ENCODE results near the gene C13orf46.
"Not testable (repeated sequence)": the region's sequence is repeated elsewhere in the genome, so short reads cannot be mapped to it uniquely, and the experiment has no call there.

C13orf46 gene

DNA sequence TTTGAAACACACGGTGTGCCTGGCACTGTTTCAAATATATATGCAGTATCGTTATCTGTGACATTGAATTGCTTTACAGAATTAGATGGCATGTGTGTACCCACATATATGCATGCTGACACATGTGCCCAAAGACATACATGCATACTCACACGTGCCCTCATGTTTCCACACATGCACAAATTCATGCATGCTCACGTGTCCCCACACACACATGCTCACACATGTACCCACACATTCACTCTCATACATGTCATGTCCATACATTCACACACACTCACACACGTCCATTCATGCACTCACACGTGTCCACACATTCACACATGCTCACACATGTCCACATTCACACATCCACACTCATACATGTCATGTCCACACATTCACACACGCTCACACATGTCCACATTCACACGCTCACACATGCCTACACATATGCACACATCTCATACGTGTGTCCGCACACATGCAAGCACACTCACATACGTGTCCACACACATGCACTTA is 17.9 kb upstream of the C13orf46 start:
- no peak for DNase-seq

GRCh38 chr13:113991191-113991669 is 17.4 kb upstream of the C13orf46 start:
- no peak for DNase-seq

DNA sequence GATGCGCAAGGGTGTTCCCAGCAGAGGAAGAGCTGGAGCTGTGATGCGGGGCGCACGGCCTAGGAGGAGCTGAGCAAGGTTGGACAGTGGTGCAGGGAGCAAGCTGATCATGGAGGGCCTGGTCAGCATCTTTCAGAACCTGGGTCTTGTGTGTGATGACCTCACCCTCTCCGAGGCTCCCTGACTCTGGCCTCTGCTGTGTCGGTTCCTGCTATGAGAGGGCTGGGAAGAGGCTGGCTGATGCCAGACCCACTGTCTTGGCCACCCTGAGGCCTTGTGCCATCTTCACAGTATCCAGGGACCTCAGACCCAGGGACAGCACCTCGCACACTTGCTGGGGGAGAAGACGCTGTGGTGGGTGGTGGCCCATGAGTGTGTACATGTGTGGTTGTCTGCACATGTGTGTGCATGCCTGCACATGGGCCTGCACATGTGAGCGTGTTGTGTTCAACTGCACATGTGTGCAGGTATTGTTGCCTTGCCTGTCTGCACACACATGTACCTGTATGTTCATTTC is 16.5 kb upstream of the C13orf46 start:
- no peak for DNase-seq

- no peak for DNase-seq
Observed at GRCh38 chr13:113989585-113990300, 15.9 kb upstream of the C13orf46 start.

DNA sequence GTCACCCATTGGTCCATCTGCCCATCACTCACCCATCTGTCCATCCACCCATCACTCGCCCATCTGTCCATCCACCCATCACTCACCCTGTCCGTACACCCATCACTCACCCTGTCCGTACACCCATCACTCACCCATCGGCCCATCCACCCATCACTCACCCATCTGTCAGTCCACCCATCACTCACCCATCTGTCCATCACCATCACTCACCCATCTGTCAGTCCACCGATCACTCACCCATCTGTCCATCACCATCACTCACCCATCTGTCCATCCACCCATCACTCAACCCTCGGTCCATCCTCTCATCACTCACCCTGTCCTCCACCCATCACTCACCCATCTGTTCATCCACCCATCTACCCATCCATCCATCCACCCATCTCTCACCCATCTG is 15.0 kb upstream of the C13orf46 start:
- not testable (repeated sequence) for DNase-seq

DNA sequence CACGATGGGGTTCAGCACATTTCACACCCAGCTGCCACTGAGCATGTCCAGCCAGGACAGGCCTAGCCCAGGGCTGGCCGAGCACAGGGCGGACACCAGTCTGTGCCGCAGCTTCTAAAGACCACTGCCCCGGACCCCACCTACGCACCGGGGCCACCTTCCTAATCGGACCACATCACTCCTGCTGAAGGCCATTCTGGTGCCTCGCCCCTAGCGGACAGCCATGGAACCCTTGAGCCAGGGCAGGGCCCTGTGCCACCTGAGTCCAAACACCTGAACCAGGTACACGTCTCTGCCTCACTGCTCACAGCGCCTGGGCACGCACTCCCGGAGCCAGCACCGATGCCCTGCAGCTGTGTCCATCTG is 8.4 kb upstream of the C13orf46 start:
- no peak for DNase-seq

DNA sequence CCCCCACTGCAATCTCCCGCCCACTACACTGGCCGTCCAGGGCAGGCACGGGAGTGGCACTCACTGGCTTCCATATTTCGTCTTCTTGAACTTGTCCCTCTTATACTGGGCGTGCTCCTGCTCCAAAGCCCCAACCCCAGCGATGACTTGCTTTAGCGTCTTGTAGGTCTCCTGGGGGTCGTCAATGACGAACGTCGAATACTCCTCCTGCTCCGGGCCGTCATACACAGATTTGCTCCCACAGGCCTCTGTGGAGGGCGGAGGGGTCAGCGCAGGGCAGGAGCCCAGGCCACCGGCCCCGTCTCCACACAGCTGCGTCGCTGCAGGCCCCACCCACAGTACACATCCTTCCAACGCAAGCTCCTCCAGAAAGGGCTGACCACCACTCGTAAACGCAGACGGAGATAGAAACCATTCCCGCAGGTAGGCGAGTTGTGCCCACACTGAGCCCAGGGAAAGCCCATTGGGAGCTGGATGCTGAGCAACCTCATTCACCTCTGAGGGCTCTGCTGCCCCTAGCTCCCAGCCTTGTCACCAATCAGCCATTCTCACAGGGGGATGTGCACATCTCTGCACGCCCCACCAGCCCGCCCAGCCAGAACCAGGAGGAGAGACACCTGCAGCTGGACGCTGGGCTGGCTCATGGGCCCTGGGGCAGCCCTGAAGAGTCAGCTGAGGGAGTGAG is 7.9 kb upstream of the C13orf46 start:
- DNase-seq, result no peak

DNA sequence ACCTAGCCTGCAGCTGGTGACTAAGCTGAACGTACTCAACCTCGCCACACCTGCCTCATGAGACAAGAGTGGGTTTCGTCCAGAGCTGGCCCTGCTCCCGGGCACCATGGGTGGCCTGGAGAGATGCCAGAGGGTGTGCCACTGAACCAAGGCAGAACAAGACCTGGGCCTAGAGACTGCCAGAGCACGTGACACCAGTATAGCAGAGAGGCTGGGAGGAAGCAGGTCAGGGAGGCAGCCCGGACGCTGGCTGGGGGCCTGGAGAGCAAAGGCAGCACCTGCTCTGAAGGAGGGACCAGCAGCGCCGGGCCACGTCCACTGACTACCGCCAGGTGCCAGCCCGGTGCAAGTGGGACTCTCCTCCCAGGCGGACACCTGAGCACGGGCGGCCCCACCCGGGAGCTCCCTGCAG is 7.3 kb upstream of the C13orf46 start:
- no peak for DNase-seq

DNA sequence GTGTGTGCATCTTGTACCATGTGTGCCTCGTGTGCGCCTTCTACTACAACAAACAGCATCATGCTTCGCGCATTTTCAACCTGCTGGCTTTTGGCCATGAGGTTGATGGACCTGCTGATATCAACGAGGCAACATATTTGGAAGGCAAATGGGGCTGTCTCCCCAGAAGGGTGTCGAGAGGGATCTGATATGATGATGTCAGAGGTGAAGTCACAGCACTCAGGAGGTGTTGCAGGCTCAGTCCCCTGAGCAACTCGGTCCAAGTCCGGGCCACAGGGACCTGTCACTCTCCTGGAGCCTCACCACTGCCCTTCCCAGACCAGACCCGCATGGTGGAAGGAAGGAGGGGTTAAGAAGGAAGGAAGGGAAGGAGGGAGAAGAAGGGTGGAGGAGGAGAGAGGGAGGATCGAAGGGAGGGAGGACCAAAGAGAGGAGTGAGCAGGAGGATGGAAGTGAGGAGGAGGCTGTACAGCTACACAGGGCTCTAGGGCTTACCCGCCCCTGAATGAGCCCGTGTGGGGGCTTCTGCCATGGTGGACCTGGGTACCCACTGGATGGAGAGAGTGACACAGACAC is 6.7 kb upstream of the C13orf46 start:
- no peak for DNase-seq

DNA sequence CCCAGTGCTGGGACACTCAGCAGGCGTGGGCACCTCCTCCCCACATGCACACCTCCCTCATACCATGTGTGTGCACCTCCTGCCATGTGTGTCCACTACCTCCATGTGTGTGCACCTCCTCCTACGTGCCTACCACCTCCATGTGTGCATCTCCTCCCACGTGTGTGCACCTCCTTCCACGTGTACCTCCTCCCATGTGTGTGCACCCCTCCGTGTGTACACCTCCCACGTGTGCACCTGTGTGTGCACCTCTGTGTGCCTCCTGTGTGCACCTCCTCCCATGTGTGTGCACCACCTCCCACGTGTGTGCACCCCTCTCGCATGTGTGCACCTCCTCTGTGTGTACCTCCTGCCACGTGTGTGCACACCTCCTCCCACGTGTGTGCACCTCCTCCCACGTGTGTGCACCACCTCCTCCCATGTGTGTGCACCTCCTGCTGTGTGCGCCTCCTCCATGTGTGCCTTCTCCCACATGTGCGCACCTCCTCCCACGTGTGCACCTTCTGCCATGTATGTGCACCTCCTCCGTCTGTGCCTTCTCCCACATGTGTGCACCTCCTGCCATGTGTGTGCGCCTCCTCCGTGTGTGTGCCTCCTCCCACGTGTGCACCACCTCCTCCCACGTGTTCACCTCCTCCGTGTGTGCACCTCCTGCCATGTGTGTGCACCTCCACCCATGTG is 6.1 kb upstream of the C13orf46 start:
- DNase-seq, result no peak

GRCh38 chr13:113978741-113979481 is 5.0 kb upstream of the C13orf46 start:
- no peak for DNase-seq

GRCh38 chr13:113977976-113978375 is 4.1 kb upstream of the C13orf46 start:
- no peak for DNase-seq

GRCh38 chr13:113976711-113977684 is 3.1 kb upstream of the C13orf46 start:
- no peak for DNase-seq

- DNase-seq, result no peak
Observed at GRCh38 chr13:113975416-113975815, 1.5 kb upstream of the C13orf46 start.

- no peak for DNase-seq
Observed at GRCh38 chr13:113974304-113975281, 717 bp upstream of the C13orf46 start.

DNA sequence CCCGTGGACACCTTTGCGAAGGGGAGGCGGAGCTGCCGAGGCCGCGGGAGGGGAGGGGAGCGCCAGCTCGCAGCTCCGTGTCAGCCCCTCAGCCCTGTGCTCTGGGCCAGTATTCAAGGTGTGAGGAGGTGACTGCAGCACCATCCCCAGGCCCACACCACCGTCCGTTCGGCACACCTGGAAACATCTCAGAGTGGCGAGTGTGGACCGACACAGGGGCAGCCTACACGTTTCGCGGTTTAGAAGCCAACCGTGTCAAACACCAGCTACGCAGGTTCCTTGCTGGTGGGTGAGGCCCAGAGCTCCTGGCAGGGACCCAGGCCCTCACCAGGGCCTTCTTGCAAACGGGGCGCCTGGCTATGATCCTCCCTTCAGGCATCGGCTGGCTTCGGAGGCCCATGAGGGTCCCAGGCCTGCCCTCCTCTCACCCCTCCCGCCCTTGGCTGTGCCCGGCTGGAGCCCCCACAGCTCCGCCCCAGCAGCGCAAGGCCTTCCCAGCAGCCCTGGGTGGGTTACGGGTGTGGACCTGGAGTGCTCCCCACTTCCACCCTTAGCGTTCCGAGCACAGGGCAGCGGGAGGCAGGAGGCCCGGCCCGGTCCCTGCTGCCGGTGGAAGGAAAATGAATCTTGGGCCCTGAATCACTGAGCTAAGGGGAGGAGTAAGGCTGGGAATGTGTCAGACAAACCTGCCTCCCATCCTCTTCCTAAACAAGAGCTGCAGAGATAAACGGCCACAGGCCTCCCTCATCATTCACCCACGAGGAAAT is 1.2 kb downstream of the C13orf46 start:
- DNase-seq, result no peak

DNA sequence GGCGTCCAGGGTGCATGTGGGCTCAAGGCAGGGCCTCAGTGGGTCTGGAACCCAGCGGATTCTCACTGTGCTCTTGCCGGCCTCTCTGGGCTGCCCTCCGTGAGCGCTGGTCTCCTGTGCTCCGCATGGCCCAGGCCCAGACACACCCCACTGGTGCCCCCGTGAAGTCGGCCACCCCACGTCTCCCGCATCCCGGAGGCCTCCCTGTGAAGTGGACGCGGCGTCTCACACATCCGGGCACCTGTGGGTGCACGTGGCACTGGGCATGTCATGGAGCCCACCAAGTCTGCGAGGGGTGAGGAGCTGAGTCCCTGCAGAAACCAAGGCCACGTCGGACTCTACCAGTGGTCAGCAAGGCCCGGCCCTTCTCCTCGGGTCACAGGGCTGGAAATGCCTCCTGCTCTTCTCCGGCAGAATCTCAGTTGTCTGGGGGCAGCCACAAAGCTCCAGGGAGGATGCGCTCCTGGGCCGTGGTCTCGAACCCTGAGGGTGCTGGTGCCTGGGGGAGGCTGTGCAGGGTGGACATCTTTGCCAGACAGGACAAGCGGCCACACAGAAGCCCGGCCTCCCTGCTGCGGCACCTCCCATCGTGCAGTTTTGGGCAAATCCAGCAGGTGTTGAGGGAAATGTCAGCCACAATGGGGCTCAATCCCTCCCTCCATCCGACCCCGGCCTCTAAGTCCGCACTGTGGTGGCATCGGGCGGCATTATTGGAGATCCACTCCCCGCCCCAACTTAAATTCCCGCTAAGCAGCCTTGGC is 2.2 kb downstream of the C13orf46 start:
- no peak for DNase-seq

DNA sequence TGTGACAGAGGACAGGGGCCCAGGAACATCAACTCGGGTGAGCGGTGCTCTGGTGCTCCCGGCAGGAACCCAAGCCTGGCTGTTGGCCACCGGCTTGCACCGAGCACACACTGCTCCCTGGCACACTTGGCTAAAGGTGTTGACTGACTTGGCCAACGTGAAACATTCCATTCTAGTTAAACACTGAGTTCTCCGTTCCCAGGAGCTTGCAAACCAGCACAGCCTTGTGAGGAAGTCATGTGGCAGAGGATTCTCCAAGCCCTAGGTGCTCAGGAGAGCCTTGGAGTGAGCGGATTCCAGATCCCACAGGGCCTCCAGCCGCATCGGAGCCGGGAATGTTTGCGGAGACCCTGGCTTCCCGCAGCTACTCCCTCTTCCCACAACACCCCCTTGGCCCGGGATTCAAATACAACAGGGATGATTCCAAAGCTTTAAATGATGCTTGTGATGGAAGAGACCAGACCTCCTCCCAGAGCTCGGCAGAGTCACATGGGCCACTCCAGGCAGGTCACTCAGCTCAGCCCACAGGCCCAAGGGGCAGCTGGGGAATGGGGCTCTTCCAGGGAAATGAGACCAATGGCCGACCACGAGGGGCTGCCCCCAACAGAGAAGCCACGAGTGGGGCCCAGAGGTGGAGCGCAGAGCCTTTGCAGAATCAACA is 2.9 kb downstream of the C13orf46 start:
- no peak for DNase-seq

Measured in effector CD8-positive, alpha-beta T cell (primary cell).